ENCODE data around the gene CDH22.

CDH22 gene

DNA sequence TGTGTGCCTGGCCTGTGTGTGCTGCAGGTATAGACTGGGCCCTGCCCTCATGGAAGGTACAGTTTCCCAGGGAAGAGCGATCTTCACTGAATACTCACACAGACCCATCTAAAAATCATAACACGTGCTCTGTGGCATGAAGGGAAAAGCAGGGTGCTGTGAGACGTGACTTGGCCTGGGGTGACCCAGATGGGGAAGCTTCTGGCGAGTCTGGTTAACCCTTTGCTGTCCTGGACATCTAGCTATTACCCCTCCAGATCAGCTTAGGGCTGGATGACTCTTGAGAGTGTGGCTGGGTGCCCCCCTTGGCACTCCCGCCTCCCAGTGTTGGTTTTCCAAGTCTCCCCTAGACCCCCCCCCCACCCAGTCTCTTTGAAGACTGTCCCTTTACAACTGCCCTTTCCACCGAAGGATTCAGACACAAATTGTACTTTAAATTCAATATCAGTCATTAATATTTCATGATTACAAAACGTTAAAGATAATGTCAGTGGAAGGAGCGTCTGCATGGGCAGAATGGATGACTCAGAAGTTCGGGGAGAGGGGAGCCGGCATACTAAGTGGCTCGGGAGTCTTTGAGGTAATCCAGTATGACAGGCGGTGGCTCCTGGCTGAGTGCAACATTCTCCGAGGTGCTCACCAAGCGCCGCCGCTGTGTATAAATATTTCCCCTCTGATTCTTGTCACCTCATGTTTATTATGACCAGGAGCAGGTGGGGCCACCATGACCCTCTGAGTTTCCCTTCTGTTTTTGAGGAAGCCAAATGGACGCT lies 112.8 kb downstream of the CDH22 start:
- no peak for DNase-seq (ENCODE audit: low read depth in 2 of 2)

- DNase-seq (ENCODE audit: low read depth in 2 of 2), result no peak
Observed at GRCh38 chr20:46194409-46194808, 113.9 kb downstream of the CDH22 start.

- DNase-seq (ENCODE audit: low read depth in 2 of 2), result no peak
Observed at GRCh38 chr20:46192376-46192944, 115.8 kb downstream of the CDH22 start.

DNA sequence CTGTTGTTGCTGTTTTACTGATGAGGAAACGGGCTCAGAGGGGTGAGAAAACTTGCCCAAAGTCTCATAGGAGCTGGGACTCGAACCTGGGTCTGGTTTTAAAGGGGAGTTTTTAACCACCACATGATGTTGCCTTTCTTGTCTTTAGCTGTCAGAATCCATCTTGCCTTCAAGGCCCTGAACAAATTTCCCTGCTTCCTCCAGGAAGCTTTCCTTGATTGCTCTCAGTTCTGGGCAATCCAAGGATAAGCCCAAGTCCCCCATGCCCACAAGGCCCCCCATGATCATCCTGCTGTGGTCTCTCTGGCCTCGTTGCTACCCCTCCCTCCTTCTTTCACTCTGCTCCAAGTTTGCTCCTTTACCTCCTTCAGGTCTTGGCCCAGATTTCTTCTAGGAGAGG lies 116.7 kb downstream of the CDH22 start:
- no peak for DNase-seq (ENCODE audit: low read depth in 2 of 2)

GRCh38 chr20:46191168-46191540 lies 117.1 kb downstream of the CDH22 start:
- DNase-seq (ENCODE audit: low read depth in 2 of 2), result no peak

- no peak for DNase-seq (ENCODE audit: low read depth in 2 of 2)
Observed at GRCh38 chr20:46190478-46191167, 117.7 kb downstream of the CDH22 start.

DNA sequence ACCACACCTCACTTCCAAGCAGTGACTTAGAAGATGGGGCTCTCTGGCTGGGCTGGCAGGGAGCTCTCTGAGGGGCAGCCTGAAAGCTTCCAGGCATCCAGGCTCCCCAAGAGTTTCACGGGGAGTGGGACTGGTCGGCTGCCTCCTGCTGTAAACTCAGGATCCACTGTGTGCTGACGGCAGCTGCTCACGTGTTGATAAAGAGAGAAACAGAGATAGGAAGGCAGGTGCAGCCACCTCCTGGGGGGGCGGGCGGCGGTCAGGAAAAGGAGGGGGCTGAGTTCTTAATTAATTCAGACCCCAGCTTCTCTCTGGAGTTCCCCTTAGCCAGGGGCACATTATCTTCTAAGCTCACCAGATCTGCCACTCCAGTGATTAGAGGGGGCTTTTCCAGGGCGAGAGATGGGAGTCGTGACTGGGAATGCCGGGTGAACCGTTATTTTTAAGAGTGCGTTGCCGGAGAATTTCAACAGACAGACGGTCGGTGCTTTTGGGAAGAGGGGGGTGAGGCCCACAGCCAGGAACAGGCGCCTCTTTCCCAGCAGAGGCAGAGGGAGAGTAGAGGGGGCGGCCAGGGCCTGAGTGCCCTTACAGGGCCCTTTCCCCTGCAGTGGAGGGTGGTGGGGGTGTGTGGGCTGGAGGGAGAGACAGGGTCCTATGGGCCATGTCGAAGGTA lies 119.3 kb downstream of the CDH22 start:
- no peak for DNase-seq (ENCODE audit: low read depth in 2 of 2)

DNA sequence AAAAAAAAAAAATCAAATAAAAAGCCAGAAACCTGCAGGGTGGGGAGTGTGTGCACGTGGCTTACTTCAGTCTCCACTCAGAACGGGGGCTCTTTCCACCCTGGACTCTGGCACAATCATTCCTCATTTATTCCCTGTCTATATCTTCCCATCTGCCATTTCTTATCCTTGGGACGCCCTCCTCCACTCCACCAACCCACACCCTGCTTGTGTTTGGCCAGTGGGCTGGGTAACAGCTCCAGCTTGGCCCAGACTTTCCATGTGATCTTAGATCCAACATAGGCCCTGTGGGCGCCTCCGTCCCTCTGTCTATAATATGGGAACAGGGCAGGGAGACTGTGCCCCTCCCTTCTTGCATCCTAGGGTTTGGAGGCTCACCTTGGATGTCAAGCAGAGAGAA lies 122.1 kb downstream of the CDH22 start:
- no peak for DNase-seq (ENCODE audit: low read depth in 2 of 2)

- DNase-seq (ENCODE audit: low read depth in 2 of 2), result no peak
Observed at GRCh38 chr20:46185353-46185752, 122.9 kb downstream of the CDH22 start.

GRCh38 chr20:46183768-46184167 lies 124.5 kb downstream of the CDH22 start:
- no peak for DNase-seq (ENCODE audit: low read depth in 2 of 2)

DNA sequence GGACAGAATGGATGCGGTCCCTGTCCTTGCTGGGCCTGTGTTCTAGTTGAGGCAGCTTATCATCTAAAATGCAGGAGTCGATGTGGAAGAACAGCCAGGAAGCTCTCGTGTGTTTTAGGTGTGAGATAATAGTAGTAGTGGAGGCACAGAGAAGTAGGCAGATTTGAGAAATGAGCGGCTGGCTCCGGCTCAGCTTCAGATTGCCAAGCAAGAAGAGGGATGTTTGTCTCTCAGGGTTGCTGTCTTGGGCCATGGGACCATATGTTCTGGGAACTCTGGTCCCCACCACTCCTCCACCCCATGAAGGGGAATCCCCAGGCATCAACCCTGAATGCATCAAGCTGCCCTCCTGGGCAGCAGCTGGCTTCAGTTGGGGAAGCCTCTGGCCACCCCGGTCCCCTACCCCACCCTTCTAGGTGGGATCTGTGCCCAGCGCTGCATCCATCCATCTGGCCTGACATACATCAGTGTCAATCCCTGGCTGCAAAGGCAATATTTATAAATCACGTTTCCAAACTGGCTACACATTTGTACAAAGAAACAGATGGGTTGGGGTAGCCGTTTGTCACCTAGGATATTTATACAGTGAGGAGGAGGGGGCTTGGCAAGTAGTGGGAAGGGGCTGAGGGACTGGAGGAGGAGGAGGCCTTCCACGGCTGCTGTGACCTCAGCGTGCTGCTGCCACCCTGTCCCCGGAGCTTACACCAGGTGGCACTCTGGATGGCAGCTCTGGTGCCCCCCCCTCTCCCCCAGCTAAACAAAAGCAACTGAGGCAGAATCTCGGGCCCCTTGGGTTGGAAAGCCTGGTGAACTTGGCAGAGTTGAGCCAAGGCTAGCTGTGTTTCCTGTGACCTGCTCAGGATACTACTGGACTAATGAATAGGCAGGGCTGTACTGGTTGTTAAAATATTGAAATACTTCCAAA lies 125.8 kb downstream of the CDH22 start:
- no peak for DNase-seq (ENCODE audit: low read depth in 2 of 2)

GRCh38 chr20:46179862-46180261 lies 128.4 kb downstream of the CDH22 start:
- no peak for DNase-seq (ENCODE audit: low read depth in 2 of 2)

DNA sequence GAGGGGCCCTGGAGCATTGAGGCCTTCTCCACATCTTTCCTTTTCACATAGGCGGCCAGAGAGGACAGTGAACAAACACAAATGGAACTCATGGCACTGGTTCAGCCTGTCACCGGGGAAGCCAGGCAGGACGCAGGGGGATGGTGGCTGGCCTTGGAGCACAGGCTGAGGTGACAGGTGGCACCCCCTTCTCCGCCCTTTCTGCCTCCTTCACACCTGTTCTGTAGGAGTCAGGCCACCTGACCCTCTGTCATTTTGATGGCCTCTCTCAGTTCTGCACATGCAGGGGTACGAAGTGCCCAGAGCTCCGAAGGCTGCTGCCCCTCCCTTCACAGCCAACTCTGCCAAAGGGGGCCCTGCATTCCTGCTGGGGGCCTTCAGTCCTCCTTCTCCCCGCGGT lies 129.4 kb downstream of the CDH22 start:
- no peak for DNase-seq (ENCODE audit: low read depth in 2 of 2)

GRCh38 chr20:46177768-46178167 lies 130.5 kb downstream of the CDH22 start:
- DNase-seq (ENCODE audit: low read depth in 2 of 2), result no peak

DNA sequence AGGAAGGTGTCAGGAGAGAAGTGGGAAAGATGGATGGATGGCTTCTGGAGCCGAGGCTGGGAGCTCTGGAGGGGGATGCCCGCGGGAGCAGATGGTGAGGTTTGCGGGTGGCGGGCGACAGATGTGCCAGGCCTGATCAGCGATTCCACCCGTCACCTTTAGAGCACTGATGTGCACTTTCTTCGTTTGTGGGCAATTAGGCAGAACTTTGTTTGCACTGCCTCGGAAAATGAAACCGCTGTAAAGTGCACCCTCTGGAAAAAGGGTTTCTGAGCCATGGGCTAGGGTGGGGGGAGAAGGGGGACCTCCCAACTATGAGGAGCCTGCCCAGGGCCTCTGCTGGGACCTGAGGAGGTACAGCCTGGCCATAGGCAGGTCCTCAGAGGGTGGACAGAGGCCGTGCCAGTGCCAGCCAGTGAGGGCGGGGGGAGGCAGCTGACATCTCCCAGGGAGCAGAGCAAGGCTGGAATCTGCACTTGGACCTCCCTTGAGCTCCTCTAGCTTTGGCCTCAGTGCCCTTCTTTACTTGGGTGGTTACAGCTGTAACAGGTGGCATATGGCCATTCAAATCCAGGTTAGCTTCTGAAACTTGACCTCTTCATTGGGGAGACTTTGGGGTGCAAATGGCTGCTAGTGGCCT lies 131.4 kb downstream of the CDH22 start:
- no peak for DNase-seq (ENCODE audit: low read depth in 2 of 2)

DNA sequence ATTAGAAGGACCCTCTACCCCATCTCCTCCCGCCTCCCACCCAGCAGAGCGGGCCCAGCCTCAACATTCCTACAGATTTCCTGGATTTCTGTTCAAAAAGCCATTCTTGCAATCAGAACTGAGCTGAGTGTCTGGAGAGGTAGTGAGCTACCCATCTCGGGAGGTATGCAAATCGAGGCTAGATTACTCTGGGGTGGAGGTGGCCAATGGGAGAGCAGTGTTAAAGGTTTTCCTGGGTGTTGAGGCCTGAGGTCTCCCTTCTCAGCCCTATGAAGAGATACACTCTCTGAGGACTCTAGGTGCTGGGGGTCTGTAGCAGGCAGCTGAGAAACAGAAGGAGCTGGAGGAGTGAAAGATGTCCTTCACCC lies 133.2 kb downstream of the CDH22 start:
- no peak for DNase-seq (ENCODE audit: low read depth in 2 of 2)

DNA sequence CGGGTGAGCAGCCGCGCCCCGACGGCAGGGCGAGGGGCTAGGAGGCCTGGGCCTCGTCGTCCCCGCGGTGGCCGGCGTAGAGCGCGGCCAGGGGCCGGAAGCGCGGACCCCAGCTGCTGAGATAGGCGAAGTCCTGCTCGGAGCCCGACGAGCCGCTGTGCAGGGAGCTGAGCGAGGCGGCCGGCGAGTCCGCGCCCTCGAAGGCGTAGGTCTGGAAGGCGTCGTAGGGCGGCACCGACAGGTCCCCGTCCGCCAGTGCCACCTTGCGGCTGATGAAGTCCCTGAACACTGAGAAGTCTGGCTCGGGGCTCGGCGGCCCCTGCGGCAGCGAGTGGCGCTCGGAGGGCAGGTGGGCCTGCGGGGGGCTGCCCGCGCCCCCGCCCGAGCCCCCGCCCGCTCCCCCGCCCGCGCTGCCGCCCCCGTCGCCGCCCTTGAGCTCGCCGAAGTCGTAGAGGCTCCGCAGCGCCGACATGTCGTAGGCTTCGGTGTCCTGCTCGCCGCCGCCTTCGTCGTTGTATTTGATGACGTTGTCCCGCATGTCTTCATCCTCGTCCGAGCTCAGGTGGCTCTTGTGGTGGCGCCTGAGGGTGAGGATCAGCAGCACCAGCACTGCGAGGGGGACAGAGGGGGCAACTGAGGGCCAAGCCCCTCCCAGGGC lies 133.7 kb downstream of the CDH22 start:
- peak in 1 of 2 experiments; percentile 0 for DNase-seq (ENCODE audit: low read depth in 2 of 2)

GRCh38 chr20:46173652-46174468 lies 134.4 kb downstream of the CDH22 start:
- no peak for DNase-seq (ENCODE audit: low read depth in 2 of 2)

DNA sequence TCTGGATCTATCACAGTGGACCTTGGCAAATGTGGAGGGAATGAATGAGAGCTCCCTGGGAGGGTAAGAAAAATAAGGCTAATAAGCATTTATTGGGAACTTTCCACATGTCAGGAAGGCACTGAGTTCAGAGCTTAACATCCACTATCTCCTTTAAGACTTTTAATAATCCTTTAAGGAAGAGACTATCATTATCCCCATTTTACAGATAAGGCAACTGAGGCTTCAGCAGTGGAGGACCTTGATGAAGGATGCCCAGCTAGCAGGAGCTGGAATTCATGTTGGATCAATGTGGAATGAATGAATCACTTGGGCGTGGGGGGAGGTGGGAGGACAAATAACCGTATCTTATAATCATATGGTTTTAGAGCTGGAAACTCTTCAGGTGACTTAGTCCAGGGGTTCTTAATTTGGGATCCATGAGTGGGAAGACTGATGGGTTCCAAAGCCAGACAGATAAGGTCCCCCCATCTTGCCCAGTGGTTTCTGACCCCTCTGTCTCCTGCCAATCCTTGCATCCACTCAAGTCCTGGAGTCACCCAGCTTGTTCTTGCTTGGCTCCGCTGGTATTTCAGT lies 135.2 kb downstream of the CDH22 start:
- DNase-seq (ENCODE audit: low read depth in 2 of 2), result no peak
